SK-N-SH treated with all-trans-retinoic acid at 6 μM for 48 hours (cell line): ENCODE results near the gene TNRC6B.

Experiments used
- ATAC-seq: fragments of 200-7000 bp; cut with Tn5 transposase; 3 replicates; pipeline ENCODE4 v1.9.1; 2020; ENCODE audit warnings: mild to moderate bottlenecking, moderate library complexity
- ARNTL ChIP-seq: fragments of 450-650 bp; formaldehyde crosslinking; IDR thresholded peaks from 2 replicates; pipeline ENCODE4 v1.5.0; 2020; ENCODE audit warnings: low read depth, mild to moderate bottlenecking, moderate library complexity, borderline replicate concordance
- BACH2 ChIP-seq: fragments of 250-450 bp; sonication (Bioruptor Pico); IDR thresholded peaks from 2 replicates; pipeline ENCODE4 v1.9.0; 2021; ENCODE audit warnings: mild to moderate bottlenecking, borderline replicate concordance
- CREB5 ChIP-seq: fragments of 250-450 bp; sonication (Bioruptor Pico); IDR thresholded peaks from 2 replicates; pipeline ENCODE4 v1.5.1; 2020; ENCODE audit warnings: low read depth, mild to moderate bottlenecking, moderate library complexity
- CSDC2 ChIP-seq: fragments of 250-450 bp; sonication (Bioruptor Pico); IDR thresholded peaks from 2 replicates; pipeline ENCODE4 v1.5.0; 2020; ENCODE audit warnings: mild to moderate bottlenecking, moderate library complexity
- ESRRG ChIP-seq: fragments of 250-450 bp; sonication (Bioruptor Pico); IDR thresholded peaks from 2 replicates; pipeline ENCODE4 v1.6.1; 2021; ENCODE audit warnings: mild to moderate bottlenecking
- GLIS3 ChIP-seq: fragments of 250-450 bp; sonication (Bioruptor Pico); IDR thresholded peaks from 2 replicates; pipeline ENCODE4 v1.5.0; 2020; ENCODE audit warnings: mild to moderate bottlenecking, moderate library complexity
- ISL1 ChIP-seq: fragments of 250-450 bp; sonication (Bioruptor Pico); IDR thresholded peaks from 2 replicates; pipeline ENCODE4 v2.1.2; 2022; ENCODE audit warnings: mild to moderate bottlenecking, moderate library complexity
- OSR1 ChIP-seq: fragments of 250-450 bp; sonication (Bioruptor Pico); IDR thresholded peaks from 2 replicates; pipeline ENCODE4 v1.8.0; 2022; ENCODE audit warnings: moderate library complexity, mild to moderate bottlenecking, inconsistent platforms
- PATZ1 ChIP-seq: fragments of 250-450 bp; sonication (Bioruptor Pico); IDR thresholded peaks from 2 replicates; pipeline ENCODE4 v1.8.0; 2020; ENCODE audit warnings: mild to moderate bottlenecking, moderate library complexity, borderline replicate concordance
- PPARA ChIP-seq: fragments of 250-450 bp; sonication (Bioruptor Pico); IDR thresholded peaks from 2 replicates; pipeline ENCODE4 v1.5.0; 2020; ENCODE audit warnings: mild to moderate bottlenecking, borderline replicate concordance
- RARB ChIP-seq: fragments of 250-450 bp; sonication (Bioruptor Pico); IDR thresholded peaks from 2 replicates; pipeline ENCODE4 v1.8.0; 2021; ENCODE audit warnings: mild to moderate bottlenecking, moderate library complexity
- SNAI2 ChIP-seq: fragments of 250-450 bp; sonication (Bioruptor Pico); IDR thresholded peaks from 2 replicates; pipeline ENCODE4 v1.5.0; 2020; ENCODE audit warnings: mild to moderate bottlenecking, moderate library complexity
- TCF4 ChIP-seq: fragments of 250-450 bp; sonication (Bioruptor Pico); IDR thresholded peaks from 2 replicates; pipeline ENCODE4 v1.8.0; 2021; ENCODE audit warnings: mild to moderate bottlenecking, moderate library complexity, borderline replicate concordance
- TSHZ2 ChIP-seq: fragments of 250-450 bp; sonication (Bioruptor Pico); IDR thresholded peaks from 2 replicates; pipeline ENCODE4 v1.5.0; 2020; ENCODE audit warnings: mild to moderate bottlenecking, moderate library complexity
- ZC3H10 ChIP-seq: fragments of 250-450 bp; sonication (Bioruptor Pico); IDR thresholded peaks from 2 replicates; pipeline ENCODE4 v1.5.1; 2021; ENCODE audit warnings: mild to moderate bottlenecking, moderate library complexity
- ZFP3 ChIP-seq: fragments of 250-450 bp; sonication (Bioruptor Pico); IDR thresholded peaks from 2 replicates; pipeline ENCODE4 v1.5.0; 2020; ENCODE audit warnings: mild to moderate bottlenecking, moderate library complexity
- ZFP30 ChIP-seq: fragments of 450-650 bp; formaldehyde crosslinking; IDR thresholded peaks from 2 replicates; pipeline ENCODE4 v1.5.0; 2022; ENCODE audit warnings: mild to moderate bottlenecking, moderate library complexity
- ZNF565 ChIP-seq: fragments of 450-650 bp; formaldehyde crosslinking; conservative IDR thresholded peaks from 2 replicates; pipeline ENCODE4 v1.5.0; 2020; ENCODE audit warnings: low read depth, mild to moderate bottlenecking, moderate library complexity
- ZNF70 ChIP-seq: fragments of 450-650 bp; formaldehyde crosslinking; IDR thresholded peaks from 2 replicates; pipeline ENCODE4 v1.5.0; 2020; ENCODE audit warnings: mild to moderate bottlenecking, moderate library complexity
- ZNF8 ChIP-seq: fragments of 450-650 bp; formaldehyde crosslinking; IDR thresholded peaks from 2 replicates; pipeline ENCODE4 v1.5.0; 2020; ENCODE audit warnings: mild to moderate bottlenecking, moderate library complexity
- TF ChIP-seq, protein P1 (sequence below): fragments of 250-450 bp; sonication (Bioruptor Pico); IDR thresholded peaks from 2 replicates; pipeline ENCODE4 v1.8.0; 2021; ENCODE audit warnings: low read depth, mild to moderate bottlenecking, moderate library complexity, borderline replicate concordance

Gene TNRC6B

DNA sequence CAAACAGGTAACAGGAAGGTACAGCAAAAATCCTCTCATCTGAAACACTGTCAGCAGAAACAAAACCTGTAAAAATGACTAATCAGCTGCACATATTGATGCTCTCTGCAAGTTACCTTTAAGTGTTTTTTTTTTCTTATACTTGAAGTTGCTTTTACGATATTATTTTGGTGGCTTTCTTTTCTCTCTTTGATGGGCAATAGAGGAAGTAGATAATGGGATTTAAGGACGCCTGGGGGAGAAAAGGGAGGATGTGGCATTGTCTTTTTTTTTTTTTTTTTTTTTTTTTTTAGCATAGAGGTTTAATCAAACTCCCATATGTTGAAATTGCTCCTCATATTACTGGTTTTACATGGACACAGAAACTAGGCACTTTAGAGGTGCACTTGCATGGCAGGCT, 157.2 kb downstream of the TNRC6B start:
- TF ChIP-seq SNAI2 (CRISPR knock-in tag) (no peak), TSHZ2 (CRISPR knock-in tag) (no peak), ZFP30 (CRISPR knock-in tag) (no peak), TCF4 (CRISPR knock-in tag) (no peak), ZC3H10 (CRISPR knock-in tag) (no peak), ISL1 (CRISPR knock-in tag) (no peak)
- TF ChIP-seq, protein P1, sequence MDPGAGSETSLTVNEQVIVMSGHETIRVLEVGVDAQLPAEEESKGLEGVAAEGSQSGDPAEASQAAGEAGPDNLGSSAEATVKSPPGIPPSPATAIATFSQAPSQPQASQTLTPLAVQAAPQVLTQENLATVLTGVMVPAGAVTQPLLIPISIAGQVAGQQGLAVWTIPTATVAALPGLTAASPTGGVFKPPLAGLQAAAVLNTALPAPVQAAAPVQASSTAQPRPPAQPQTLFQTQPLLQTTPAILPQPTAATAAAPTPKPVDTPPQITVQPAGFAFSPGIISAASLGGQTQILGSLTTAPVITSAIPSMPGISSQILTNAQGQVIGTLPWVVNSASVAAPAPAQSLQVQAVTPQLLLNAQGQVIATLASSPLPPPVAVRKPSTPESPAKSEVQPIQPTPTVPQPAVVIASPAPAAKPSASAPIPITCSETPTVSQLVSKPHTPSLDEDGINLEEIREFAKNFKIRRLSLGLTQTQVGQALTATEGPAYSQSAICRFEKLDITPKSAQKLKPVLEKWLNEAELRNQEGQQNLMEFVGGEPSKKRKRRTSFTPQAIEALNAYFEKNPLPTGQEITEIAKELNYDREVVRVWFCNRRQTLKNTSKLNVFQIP (CRISPR knock-in tag): no peak
- ATAC-seq: no peak

GRCh38 chr22:40335358-40335757, 157.6 kb downstream of the TNRC6B start:
- TF ChIP-seq GLIS3 (CRISPR knock-in tag) (no peak), CSDC2 (no peak), ZFP3 (no peak), ZC3H10 (CRISPR knock-in tag) (no peak), CREB5 (no peak), ZNF565 (CRISPR knock-in tag) (no peak), ZNF70 (CRISPR knock-in tag) (no peak), OSR1 (CRISPR knock-in tag) (no peak), ZNF8 (CRISPR knock-in tag) (no peak), SNAI2 (CRISPR knock-in tag) (no peak), TCF4 (CRISPR knock-in tag) (no peak), ARNTL (CRISPR knock-in tag) (no peak), RARB (CRISPR knock-in tag) (no peak), PATZ1 (CRISPR knock-in tag) (no peak), ISL1 (CRISPR knock-in tag) (no peak)

GRCh38 chr22:40340044-40340443, 162.3 kb downstream of the TNRC6B start:
- ATAC-seq: no peak
- TF ChIP-seq ZNF70 (CRISPR knock-in tag) (no peak), ESRRG (CRISPR knock-in tag) (no peak)

More at GRCh38 chr22:40335358-40335757, 157.6 kb downstream of the TNRC6B start:
- no peak for ATAC-seq

DNA sequence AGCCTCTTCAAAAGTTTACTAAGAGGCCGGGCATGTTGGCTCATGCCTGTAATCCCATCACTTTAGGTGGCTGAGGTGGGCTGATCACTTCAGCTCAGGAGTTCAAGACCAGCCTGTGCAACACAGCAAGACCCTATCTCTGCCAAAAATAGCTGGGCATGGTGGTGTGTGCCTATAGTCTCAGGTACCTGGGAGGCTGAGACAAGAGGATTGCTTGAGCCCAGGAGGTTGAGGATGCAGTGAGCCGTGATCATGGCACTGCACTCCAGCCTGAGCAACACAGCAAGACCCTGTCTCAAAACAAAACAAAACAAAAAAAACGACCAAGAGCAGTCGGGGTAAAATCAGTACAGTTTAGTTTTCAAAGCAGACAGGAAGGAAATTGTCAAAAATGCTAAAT, 163.9 kb downstream of the TNRC6B start:
- no peak for ATAC-seq
- TF ChIP-seq PPARA (CRISPR knock-in tag) (no peak), ZNF70 (CRISPR knock-in tag) (no peak)
- TF ChIP-seq, all 23 proteins: peak for 0

DNA sequence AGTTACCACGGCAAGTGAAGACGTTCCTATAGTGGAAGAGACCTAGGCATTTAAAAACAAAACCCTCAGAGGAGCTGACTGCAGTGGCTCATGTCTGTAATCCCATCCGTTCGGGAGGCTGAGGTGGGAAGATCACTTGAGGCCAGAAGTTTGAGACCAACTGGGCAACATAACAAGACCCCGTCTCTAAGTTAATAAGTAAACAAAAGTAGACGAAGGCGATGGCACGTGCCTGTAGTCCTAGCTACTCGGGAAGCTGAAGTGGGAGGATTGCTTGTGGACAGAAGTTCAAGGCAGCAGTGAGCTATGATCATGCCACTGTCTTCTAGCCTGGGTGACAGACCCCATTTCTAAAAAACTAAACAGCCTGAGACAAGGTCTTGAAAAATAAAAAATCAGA, 164.8 kb downstream of the TNRC6B start:
- no peak for ATAC-seq
- TF ChIP-seq, protein P1 (CRISPR knock-in tag): no peak
- TF ChIP-seq BACH2 (CRISPR knock-in tag) (no peak), ZFP3 (no peak), ZFP30 (CRISPR knock-in tag) (no peak), ZNF565 (CRISPR knock-in tag) (no peak), ZNF70 (CRISPR knock-in tag) (no peak), SNAI2 (CRISPR knock-in tag) (no peak), ZNF8 (CRISPR knock-in tag) (no peak), TCF4 (CRISPR knock-in tag) (no peak), TSHZ2 (CRISPR knock-in tag) (no peak), PPARA (CRISPR knock-in tag) (no peak), ZC3H10 (CRISPR knock-in tag) (no peak)
